Trophoblast cell (in vitro differentiated cells and primary cell): Measurements from ENCODE around the gene RASGEF1C.

Experiments
- DNase-seq, 2 donors: peaks; one replicate each; pipeline ENCODE4 v3.0.0-alpha.2; 2016
- H2AFZ ChIP-seq: 2 replicates; pipeline ENCODE4 v1.6.1; 2013; ENCODE audit warnings: low read length, moderate library complexity, mild to moderate bottlenecking; ENCODE audit not compliant: insufficient read depth, poor library complexity
- H2AK5ac ChIP-seq: 2 replicates; pipeline ENCODE4 v1.6.1; 2013; ENCODE audit warnings: mild to moderate bottlenecking, low read length
- H2BK120ac ChIP-seq: 2 replicates; pipeline ENCODE4 v1.6.1; 2013; ENCODE audit warnings: low read length, mild to moderate bottlenecking, moderate library complexity; ENCODE audit not compliant: insufficient read depth, poor library complexity
- H2BK12ac ChIP-seq: 2 replicates; pipeline ENCODE4 v1.6.1; 2013; ENCODE audit warnings: mild to moderate bottlenecking, low read length, moderate library complexity
- H2BK5ac ChIP-seq: 2 replicates; pipeline ENCODE4 v1.6.1; 2013; ENCODE audit warnings: low read length, low read depth, moderate library complexity, mild to moderate bottlenecking; ENCODE audit not compliant: poor library complexity
- H3K14ac ChIP-seq: 2 replicates; pipeline ENCODE4 v1.6.1; 2013; ENCODE audit warnings: mild to moderate bottlenecking, low read length
- H3K18ac ChIP-seq: 2 replicates; pipeline ENCODE4 v1.6.1; 2013; ENCODE audit warnings: mild to moderate bottlenecking, low read length
- H3K23ac ChIP-seq: 2 replicates; pipeline ENCODE4 v1.6.1; 2013; ENCODE audit warnings: low read length
- H3K27ac ChIP-seq: 2 replicates; pipeline ENCODE4 v1.5.1; 2013; ENCODE audit warnings: low read depth, mild to moderate bottlenecking, inconsistent platforms, low read length, moderate library complexity
- H3K27me3 ChIP-seq: 2 replicates; pipeline ENCODE4 v1.6.1; 2013; ENCODE audit warnings: inconsistent platforms, mild to moderate bottlenecking, low read length, moderate library complexity; ENCODE audit not compliant: insufficient read depth
- H3K36me3 ChIP-seq, 2 experiments: 1 replicate in 1 of 2; 2 replicates in 1 of 2; pipeline ENCODE4 v1.6.1; 2013; ENCODE audit warnings: low read length in 2 of 2, mild to moderate bottlenecking in 2 of 2, moderate library complexity in 1 of 2; ENCODE audit not compliant: insufficient read depth in 2 of 2, control insufficient read depth in 1 of 2
- H3K4ac ChIP-seq: 2 replicates; pipeline ENCODE4 v1.6.1; 2013; ENCODE audit warnings: low read depth, mild to moderate bottlenecking, low read length, moderate library complexity
- H3K4me1 ChIP-seq, 2 experiments: 1 replicate in 1 of 2; 2 replicates in 1 of 2; pipeline ENCODE4 v1.6.1; 2013; ENCODE audit warnings: low read length in 2 of 2, mild to moderate bottlenecking in 2 of 2, moderate library complexity in 1 of 2; ENCODE audit not compliant: insufficient read depth in 2 of 2, control insufficient read depth in 1 of 2
- H3K4me2 ChIP-seq: 2 replicates; pipeline ENCODE4 v1.6.1; 2013; ENCODE audit warnings: inconsistent platforms, mild to moderate bottlenecking, low read length, moderate library complexity
- H3K4me3 ChIP-seq: 2 replicates; pipeline ENCODE4 v1.5.1; 2013; ENCODE audit warnings: mild to moderate bottlenecking, low read depth, low read length, inconsistent platforms
- H3K79me1 ChIP-seq: one replicate; pipeline ENCODE4 v1.6.1; 2013; ENCODE audit warnings: low read length
- H3K79me2 ChIP-seq: 2 replicates; pipeline ENCODE4 v1.6.1; 2013; ENCODE audit warnings: low read length, mild to moderate bottlenecking; ENCODE audit not compliant: control insufficient read depth, insufficient read depth, poor library complexity
- H3K9ac ChIP-seq: 2 replicates; pipeline ENCODE4 v1.6.1; 2013; ENCODE audit warnings: mild to moderate bottlenecking, low read length
- H3K9me3 ChIP-seq: 2 replicates; pipeline ENCODE4 v1.6.1; 2013; ENCODE audit warnings: low read depth, mild to moderate bottlenecking, control low read depth, inconsistent platforms, low read length; ENCODE audit not compliant: insufficient read depth
- H4K12ac ChIP-seq: 2 replicates; pipeline ENCODE4 v1.6.1; 2013; ENCODE audit warnings: low read depth, mild to moderate bottlenecking, low read length, moderate library complexity
- H4K8ac ChIP-seq: 2 replicates; pipeline ENCODE4 v1.6.1; 2013; ENCODE audit warnings: low read depth, mild to moderate bottlenecking, low read length, moderate library complexity
- H4K91ac ChIP-seq: one replicate; pipeline ENCODE4 v1.6.1; 2013; ENCODE audit warnings: low read depth, mild to moderate bottlenecking, low read length, moderate library complexity
- WGBS: extraction: QIAGEN DNeasy Blood & Tissue Kit; methylation state at CpG from one replicate; pipeline ENCODE4 v1.1.7; 2013; ENCODE audit warnings: missing lambda C conversion rate; ENCODE audit not compliant: insufficient read length, insufficient coverage; ENCODE audit errors: extremely low coverage; 5-methylcytosine and 5-hydroxymethylcytosine counted together

Gene RASGEF1C

DNA sequence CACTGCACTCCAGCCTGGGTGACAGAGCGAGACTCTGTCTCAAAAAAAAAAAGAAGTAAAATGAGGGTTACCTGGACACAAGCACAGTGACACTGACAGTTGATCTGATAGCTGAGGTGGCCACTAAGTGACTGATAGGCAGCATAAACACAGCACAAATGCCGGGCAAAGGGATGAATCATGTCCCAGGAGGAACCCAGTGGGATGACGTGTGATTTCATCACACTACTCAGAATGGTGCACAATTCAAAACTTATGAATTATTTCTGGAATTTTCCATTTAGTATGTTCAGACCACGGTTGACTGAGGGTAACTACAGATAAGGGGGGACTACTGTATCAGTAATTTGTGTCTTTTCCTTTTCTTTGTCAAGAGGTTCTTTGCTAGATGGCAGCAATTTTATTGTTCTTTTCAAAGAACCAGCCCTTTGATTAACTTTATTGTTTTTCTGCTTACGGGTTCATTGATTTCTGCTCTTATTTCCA, 103.1 kb downstream of the RASGEF1C start:
- peaks cover 3% of the 10 kb centered on the region for H3K9me3 ChIP-seq
- H2BK5ac ChIP-seq = no peak overlapping the region
- H2BK120ac ChIP-seq = no peak overlapping the region
- no peak overlapping the region for H4K8ac ChIP-seq
- H3K23ac ChIP-seq = no peak overlapping the region
- no peaks in the 10 kb centered on the region for H3K36me3 ChIP-seq
- H4K12ac ChIP-seq = no peak overlapping the region
- no peak overlapping the region for H3K9ac ChIP-seq
- H3K4me1 ChIP-seq = no peaks in the 10 kb centered on the region
- no peak overlapping the region for H4K91ac ChIP-seq
- H2BK12ac ChIP-seq = no peak overlapping the region
- H3K27ac ChIP-seq = no peak overlapping the region
- no peaks in the 10 kb centered on the region for H3K27me3 ChIP-seq
- no peaks in the 10 kb centered on the region for H3K79me2 ChIP-seq
- no peak overlapping the region for H2AFZ ChIP-seq
- H2AK5ac ChIP-seq = no peak overlapping the region
- H3K79me1 ChIP-seq = no peaks in the 10 kb centered on the region
- no peak overlapping the region for H3K14ac ChIP-seq
- no CpG with 5 or more reads among the region's 5 CpGs for WGBS
- DNase-seq = peak; percentile 49 to 66
- no peak overlapping the region for H3K4ac ChIP-seq
- no peak overlapping the region for H3K18ac ChIP-seq
- no peak overlapping the region for H3K4me2 ChIP-seq
- H3K4me3 ChIP-seq = no peak overlapping the region

DNA sequence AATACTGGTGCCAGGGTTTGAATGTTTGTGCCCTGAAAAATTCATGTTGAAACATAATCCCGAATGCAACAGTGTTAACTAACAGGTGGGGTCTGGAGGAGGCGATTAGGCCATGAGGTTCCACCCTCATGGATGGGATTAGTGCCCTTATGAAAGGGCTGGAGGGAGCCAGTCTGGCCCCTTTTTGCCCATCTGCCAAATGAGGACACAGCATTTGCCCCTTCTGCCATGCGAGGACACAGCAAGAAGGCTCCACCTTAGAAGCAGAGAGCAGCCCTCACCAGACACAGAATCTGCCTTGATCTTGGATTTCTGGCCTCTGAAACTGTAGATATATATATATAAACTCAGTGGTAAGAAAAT, 104.9 kb downstream of the RASGEF1C start:
- DNase-seq = no peak
- H4K12ac ChIP-seq = no peak overlapping the region
- no CpG with 5 or more reads among the region's 3 CpGs for WGBS
- no peaks in the 10 kb centered on the region for H3K27me3 ChIP-seq
- no peak overlapping the region for H2BK12ac ChIP-seq
- no peak overlapping the region for H3K9ac ChIP-seq
- H3K79me2 ChIP-seq = no peaks in the 10 kb centered on the region
- no peak overlapping the region for H4K91ac ChIP-seq
- no peak overlapping the region for H3K4me2 ChIP-seq
- peaks cover 5% of the 10 kb centered on the region for H3K9me3 ChIP-seq
- H3K4me1 ChIP-seq = no peaks in the 10 kb centered on the region
- no peak overlapping the region for H3K23ac ChIP-seq
- no peak overlapping the region for H3K4ac ChIP-seq
- H2BK5ac ChIP-seq = no peak overlapping the region
- no peak overlapping the region for H2AK5ac ChIP-seq
- H2BK120ac ChIP-seq = no peak overlapping the region
- no peak overlapping the region for H4K8ac ChIP-seq
- no peak overlapping the region for H3K14ac ChIP-seq
- no peaks in the 10 kb centered on the region for H3K36me3 ChIP-seq
- H3K18ac ChIP-seq = no peak overlapping the region
- H3K4me3 ChIP-seq = no peak overlapping the region
- no peak overlapping the region for H3K27ac ChIP-seq
- H2AFZ ChIP-seq = no peak overlapping the region
- no peaks in the 10 kb centered on the region for H3K79me1 ChIP-seq

DNA sequence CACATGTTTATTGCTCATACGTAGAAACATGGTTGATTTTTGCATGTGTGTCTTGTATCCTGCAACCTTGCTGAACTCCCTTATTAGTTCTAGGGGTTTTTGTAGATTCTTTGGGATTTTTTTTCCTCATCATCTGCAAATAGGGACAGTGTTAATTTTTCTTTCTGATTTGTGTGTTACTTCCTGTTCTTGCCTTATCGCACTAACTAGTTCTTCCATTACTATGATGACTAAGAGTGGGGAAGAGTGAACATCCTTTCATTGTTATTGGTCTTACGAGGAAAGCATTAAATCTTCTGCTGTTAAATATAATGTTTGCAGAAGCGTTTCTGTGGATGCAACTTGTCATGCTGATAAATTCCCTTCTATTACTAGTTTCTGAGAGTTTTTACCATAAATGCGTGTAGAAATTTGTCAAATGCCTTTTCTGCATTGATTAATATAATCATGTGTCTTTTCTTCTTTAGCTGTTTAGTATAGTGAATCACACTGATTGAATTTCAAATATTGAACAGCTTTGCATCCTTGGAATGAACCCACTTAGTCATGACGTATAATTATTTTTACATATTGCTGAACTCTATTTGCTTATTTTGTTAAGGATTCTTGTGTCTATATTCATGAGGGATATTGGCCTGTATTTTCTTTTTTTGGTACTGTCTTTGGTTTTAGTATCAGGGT, 105.4 kb downstream of the RASGEF1C start:
- DNase-seq = no peak
- peaks cover 6% of the 10 kb centered on the region for H3K9me3 ChIP-seq
- no peak overlapping the region for H3K4me3 ChIP-seq
- no peak overlapping the region for H4K8ac ChIP-seq
- H3K14ac ChIP-seq = no peak overlapping the region
- no CpG with 5 or more reads among the region's 6 CpGs for WGBS
- no peak overlapping the region for H2AFZ ChIP-seq
- H2BK12ac ChIP-seq = no peak overlapping the region
- H3K9ac ChIP-seq = no peak overlapping the region
- H3K79me1 ChIP-seq = no peaks in the 10 kb centered on the region
- H3K18ac ChIP-seq = no peak overlapping the region
- H3K23ac ChIP-seq = no peak overlapping the region
- H4K12ac ChIP-seq = no peak overlapping the region
- no peaks in the 10 kb centered on the region for H3K27me3 ChIP-seq
- H2BK120ac ChIP-seq = no peak overlapping the region
- no peak overlapping the region for H3K4ac ChIP-seq
- H3K4me1 ChIP-seq = no peaks in the 10 kb centered on the region
- H3K79me2 ChIP-seq = no peaks in the 10 kb centered on the region
- no peaks in the 10 kb centered on the region for H3K36me3 ChIP-seq
- H3K4me2 ChIP-seq = no peak overlapping the region
- no peak overlapping the region for H3K27ac ChIP-seq
- H4K91ac ChIP-seq = no peak overlapping the region
- no peak overlapping the region for H2BK5ac ChIP-seq
- H2AK5ac ChIP-seq = no peak overlapping the region

DNA sequence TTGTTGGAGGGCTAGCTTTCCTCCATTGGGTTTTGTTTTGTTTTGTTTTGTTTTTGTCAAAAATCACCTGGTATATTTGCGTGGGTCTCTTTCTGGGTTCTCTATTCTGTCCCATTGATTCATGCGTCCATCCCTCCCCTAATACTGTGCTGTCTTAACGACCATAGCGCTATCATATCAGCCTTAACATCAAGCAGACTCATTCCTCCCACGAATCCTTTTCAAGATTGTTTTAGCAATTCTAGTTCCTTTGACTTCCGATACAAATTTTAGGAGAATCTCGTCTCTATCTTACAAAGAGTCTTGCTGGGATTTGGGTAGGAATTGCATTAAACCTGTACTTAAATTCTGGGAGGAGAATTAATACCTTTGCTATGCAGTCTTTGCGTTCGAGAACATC, 106.4 kb downstream of the RASGEF1C start:
- Histone ChIP-seq H3K4ac (no peak overlapping the region), H2BK5ac (no peak overlapping the region), H3K4me2 (no peak overlapping the region), H3K27me3 (no peaks in the 10 kb centered on the region), H3K79me2 (no peaks in the 10 kb centered on the region), H4K8ac (no peak overlapping the region), H3K36me3 (no peaks in the 10 kb centered on the region), H3K4me1 (no peaks in the 10 kb centered on the region), H2AFZ (no peak overlapping the region), H4K91ac (no peak overlapping the region), H3K18ac (no peak overlapping the region), H3K4me3 (no peak overlapping the region), H3K79me1 (no peaks in the 10 kb centered on the region), H3K14ac (no peak overlapping the region), H3K9me3 (peaks cover 5% of the 10 kb centered on the region), H4K12ac (no peak overlapping the region), H3K27ac (no peak overlapping the region), H3K23ac (no peak overlapping the region), H2AK5ac (no peak overlapping the region), H2BK12ac (no peak overlapping the region), H2BK120ac (no peak overlapping the region), H3K9ac (no peak overlapping the region)
- WGBS = no CpG with 5 or more reads among the region's 9 CpGs
- DNase-seq = no peak
